Jurkat, Clone E6-1 (cell line): ENCODE data around the gene GPR107.
A peak's percentile ranks its signal among the peaks of the same experiment; 100 is the strongest.

Source experiments
- DNase-seq: peaks from one replicate; pipeline ENCODE4 v3.0.0-alpha.2; 2011; ENCODE audit warnings: low read depth, low spot score
- H3K4me3 ChIP-seq: 2 replicates; pipeline ENCODE4 v1.5.1; 2011; ENCODE audit warnings: mild to moderate bottlenecking, low read length, control low read depth, moderate library complexity

The GPR107 gene

GRCh38 chr9:130049431-130050210 lies 4.1 kb upstream of the GPR107 start:
- no peak overlapping the region for H3K4me3 ChIP-seq
- no peak for DNase-seq

DNA sequence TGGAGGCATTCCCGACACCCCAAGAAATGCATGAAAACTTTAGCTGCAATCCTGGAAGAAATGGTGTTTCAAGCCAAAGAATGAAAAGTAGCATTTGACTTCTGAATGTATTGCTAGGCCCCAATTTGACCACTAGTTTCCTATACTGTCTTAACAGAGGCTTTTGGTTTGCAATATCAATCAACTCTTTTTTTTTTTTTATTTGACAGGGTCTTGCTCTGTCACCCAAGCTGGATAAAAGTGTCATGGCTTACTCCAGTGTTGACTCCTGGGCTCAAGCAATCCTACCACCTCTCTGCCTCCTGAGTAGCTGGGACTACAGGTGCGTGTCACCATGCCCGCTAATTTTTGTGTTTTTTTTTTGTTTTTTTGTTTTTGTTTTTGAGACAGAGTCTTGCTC lies 3.2 kb upstream of the GPR107 start:
- no peak for DNase-seq
- H3K4me3 ChIP-seq: no peak overlapping the region

DNA sequence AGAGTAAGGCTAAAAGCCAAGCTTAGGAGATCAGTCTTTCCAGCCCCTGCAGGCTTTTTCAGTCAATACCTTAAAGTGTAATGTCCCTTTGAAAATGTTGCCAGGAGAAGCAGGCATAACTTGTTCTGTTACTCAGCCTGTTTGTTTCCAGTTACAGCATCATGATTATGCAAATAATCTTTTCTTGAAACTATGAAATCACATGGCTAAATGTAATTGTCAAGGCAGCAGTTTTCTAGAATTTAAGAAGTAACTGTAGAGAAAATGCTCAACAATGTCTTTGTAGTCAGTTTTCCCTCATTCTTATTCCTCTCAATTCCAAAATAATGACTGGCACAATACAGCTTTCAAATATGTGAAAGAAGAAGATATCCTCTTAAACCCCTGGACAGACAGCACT lies 1.9 kb upstream of the GPR107 start:
- no peak overlapping the region for H3K4me3 ChIP-seq
- DNase-seq: no peak

DNA sequence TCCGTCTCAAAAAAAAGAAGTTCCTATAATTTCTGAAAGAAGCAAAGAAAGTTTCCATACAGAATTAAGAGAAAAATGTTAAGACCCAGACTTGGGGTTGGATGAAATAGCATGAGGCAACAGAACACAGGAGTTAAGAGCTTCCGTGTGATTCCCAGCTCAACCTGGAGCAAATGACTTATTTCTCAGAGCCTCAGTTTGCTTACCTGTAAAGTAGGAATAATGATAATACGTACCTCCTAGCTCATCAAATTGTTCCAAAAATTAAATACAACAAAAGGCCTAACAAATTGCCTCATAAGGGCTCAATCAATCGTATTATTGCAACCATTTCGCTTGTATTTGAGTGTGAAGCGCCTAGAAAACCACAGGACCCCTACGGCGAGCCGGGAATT lies 600 bp upstream of the GPR107 start:
- DNase-seq: no peak
- H3K4me3 ChIP-seq: peak overlapping the region; percentile 91

GRCh38 chr9:130054325-130054786 lies 650 bp downstream of the GPR107 start:
- DNase-seq: no peak
- peak overlapping the region; percentile 91 for H3K4me3 ChIP-seq

GRCh38 chr9:130054820-130055219 lies 1.1 kb downstream of the GPR107 start:
- DNase-seq: no peak
- H3K4me3 ChIP-seq: peak overlapping the region; percentile 91

GRCh38 chr9:130058154-130058553 lies 4.4 kb downstream of the GPR107 start:
- DNase-seq: peak; percentile 72
- no peak overlapping the region for H3K4me3 ChIP-seq

DNA sequence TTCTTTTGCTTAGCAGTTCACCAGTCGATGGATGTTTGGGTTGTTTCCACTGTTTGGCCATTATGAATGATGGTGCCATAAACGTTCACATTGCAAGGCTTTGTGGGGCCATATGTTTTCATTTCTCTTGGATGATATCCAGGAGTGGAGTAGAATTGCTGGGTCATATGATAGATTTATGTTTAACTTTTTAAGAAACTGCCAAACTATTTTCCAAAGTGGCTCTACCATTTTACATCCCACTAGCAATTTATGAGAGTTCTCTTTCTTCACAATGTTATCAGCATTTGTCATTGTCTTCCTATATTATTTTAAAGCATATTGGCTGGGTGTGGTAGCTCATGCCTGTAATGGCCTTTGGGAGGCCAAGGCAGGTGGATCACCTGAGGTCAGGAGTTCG lies 5.2 kb downstream of the GPR107 start:
- H3K4me3 ChIP-seq: no peak overlapping the region
- no peak for DNase-seq

DNA sequence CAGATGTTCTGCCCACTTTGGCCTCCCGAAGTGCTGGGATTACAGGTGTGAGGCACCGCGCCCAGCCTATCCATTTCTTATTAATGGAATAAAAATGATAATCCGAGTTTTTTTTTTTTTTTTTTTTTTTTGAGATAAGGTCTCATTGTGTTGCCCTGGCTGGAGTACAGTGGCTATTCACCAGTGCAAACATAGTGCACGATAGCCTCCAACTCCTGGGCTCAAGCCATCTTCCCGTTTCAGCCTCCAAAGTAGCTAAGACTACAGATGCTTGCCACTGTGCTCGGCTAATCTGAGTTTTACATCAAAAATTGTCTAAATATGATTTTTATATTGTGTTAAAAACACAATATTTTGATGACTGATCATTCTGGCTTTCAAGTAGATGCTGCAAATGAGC lies 6.6 kb downstream of the GPR107 start:
- H3K4me3 ChIP-seq: no peak overlapping the region

GRCh38 chr9:130062750-130063149 lies 9.0 kb downstream of the GPR107 start:
- no peak overlapping the region for H3K4me3 ChIP-seq
- DNase-seq: no peak

More for the DNA sequence above, 6.6 kb downstream of the GPR107 start:
- no peak for DNase-seq

DNA sequence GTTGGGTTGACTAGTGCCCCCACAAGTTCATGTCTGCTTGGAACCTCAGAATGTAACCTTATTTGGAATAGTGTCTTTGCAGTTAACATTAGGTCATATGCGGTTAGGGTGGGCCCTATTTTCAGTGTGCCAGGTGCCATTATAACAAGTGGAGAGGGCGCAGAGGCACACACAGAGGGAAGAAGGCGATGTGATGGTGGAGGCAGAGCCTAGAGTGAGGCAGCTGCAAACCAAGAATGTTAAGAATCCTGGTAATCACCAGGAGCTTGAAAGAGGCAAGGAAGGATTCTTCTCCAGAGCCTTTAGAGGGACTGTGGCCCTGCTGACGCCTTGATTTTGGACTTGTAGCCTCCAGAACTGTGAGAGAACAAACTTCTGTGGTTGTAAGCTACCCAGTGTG lies 10.9 kb downstream of the GPR107 start:
- no peak for DNase-seq
- no peak overlapping the region for H3K4me3 ChIP-seq

DNA sequence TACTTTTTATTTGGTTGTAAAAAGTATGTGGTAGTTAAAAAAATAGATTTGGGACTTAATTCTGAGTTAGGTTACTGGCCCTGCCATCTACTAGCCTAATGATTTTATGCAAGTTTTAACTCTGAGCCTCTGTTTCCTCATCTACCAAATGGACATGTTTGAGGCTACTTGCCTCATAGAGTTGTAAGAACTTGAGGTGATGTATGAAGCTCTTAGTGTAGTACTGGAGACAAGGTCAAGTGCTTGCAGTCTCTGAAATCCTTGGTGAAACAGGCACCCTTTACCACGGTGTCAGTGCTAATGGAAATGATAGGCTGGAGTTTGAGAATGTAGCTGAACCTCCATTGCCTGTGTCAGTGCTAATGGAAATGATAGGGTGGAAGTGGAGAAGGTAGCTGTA lies 15.3 kb downstream of the GPR107 start:
- DNase-seq: no peak
- no peak overlapping the region for H3K4me3 ChIP-seq

GRCh38 chr9:130072515-130073235 lies 19.0 kb downstream of the GPR107 start:
- no peak for DNase-seq

GRCh38 chr9:130073373-130073772 lies 19.7 kb downstream of the GPR107 start:
- H3K4me3 ChIP-seq: no peak overlapping the region
- DNase-seq: no peak

More at GRCh38 chr9:130072515-130073235, 19.0 kb downstream of the GPR107 start:
- H3K4me3 ChIP-seq: no peak overlapping the region

DNA sequence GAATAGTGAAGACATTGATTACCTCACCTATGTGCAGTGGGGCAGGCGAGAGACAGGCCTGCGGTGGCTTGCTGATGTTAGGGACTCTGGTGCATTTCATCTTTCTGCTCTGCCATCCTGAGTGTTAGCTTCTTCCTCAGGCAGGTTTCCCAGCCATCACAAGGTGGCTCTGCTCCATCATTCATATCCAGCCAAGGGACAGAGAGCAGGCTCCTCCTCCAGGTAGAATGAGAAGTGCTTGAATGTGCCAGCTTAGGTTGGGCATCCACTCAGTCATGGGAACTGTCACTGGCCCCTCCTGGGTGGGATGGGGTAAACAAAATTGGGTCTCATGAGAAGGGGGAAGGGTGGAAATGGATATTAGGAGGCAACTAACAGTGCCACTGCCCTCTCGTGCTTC lies 24.8 kb downstream of the GPR107 start:
- H3K4me3 ChIP-seq: no peak overlapping the region

GRCh38 chr9:130084337-130084736 lies 30.6 kb downstream of the GPR107 start:
- H3K4me3 ChIP-seq: no peak overlapping the region
- no peak for DNase-seq

More for the DNA sequence above, 24.8 kb downstream of the GPR107 start:
- DNase-seq: no peak

DNA sequence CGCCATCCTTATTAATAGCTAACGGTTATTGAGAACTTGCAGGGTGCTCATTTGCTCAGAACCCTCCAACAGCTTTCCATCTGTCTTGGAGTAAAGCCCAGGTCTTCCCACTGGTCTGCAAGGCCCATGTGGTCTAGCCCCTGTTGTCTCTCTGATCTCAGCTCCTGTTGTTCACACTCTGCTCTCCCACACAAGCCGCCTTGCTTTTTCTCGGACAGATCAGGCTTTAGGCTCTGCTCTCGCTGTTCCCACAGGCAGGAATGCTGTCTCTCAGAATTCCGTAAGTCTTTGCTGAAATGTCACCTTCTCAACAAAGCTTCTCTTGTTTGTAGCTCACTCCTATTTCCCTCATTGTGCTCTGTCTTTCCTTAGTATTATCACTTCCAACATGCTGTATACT lies 34.3 kb downstream of the GPR107 start:
- no peak overlapping the region for H3K4me3 ChIP-seq
- no peak for DNase-seq

DNA sequence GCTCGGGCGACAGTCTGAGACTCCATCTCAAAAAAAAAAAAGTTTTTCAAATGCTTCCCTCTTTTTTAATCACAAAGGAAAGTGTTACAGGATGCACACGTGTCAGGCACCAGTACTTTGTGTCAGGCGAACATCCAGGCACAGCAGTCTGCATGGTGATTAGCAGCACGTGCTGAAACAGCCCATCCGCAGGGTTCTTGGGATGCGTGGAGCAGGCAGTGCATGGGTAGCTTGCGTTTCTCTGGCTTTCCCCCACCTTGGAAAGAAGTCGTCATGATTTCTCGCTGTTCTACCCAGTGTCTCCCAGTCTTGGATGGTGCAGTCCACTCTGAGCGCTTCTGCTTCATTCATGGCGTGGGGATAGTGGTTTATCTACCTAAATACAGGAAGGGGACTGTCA lies 35.4 kb downstream of the GPR107 start:
- H3K4me3 ChIP-seq: no peak overlapping the region
- DNase-seq: no peak

DNA sequence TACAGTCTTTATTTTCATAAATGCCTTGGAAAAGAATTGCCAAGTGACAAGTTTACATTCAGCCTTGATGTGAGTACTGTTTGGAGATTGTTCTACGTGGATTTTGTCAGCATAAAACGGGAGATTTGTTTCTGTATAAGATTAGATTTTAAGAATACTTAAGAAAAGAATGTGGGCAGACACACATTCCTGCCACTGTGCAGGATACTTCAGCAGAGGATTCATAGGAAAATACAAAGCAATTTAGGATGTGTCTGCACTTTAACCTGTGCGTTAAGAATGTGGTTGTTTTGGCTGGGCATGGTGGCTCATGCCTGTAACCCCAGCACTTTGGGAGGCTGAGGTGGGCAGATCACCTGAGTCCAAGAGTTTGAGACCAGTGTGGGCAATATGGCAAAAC lies 37.2 kb downstream of the GPR107 start:
- no peak for DNase-seq
- H3K4me3 ChIP-seq: no peak overlapping the region

DNA sequence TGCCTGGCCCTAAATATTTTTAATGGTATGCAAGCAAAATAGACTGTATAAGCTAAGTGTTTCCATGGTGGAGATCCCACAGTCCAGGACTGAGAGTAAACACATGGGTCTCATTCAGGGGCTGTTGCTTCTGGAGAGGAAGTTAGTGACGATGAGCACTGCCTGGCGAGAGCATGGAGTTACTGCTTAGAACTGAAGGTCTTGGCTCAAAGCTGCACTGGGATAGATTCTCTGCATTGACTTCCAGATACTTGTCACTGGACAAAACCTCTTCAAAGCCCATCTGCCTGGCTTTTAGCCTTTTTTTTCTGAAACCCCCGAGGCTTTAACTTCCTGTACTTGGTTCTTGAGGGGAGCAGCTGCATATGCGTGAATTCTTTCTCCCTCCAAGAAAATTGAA lies 39.2 kb downstream of the GPR107 start:
- DNase-seq: no peak
- H3K4me3 ChIP-seq: no peak overlapping the region

DNA sequence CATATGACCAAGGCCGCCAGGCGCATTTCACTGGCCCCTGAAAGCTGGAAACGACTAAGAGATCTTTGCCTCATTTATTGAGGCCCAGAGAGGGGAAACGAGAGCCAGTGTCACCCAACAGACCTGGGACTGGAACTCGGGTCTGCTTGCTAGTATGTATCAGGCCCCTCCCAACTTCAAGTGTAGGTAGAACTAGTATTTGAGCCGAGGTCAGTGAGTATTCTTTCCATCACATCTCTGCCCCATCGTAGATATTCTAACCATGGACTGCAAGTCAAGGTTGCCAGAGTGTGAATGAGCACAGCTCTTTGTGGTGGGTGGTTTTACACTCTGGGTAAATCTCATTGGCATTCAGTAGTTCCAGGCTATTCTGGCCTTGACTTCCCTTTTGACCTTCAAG lies 42.2 kb downstream of the GPR107 start:
- no peak for DNase-seq
- H3K4me3 ChIP-seq: no peak overlapping the region
